Memory B cell (primary cell): Measurements from ENCODE around the gene GRAMD1B.
"Not testable (repeated sequence)": the region's sequence is repeated elsewhere in the genome, so short reads cannot be mapped to it uniquely, and the experiment has no call there.

Experiments
- ATAC-seq: fragments of 150-1000 bp; cut with Tn5 transposase; 2 replicates; pipeline ENCODE4 v1.10.0; 2021; ENCODE audit warnings: low read depth, mild to moderate bottlenecking, moderate library complexity
- DNase-seq, 2 donors: peaks; one replicate each; pipeline ENCODE4 v3.0.0; 2022; ENCODE audit warnings: low spot score in 2 of 2
- H3K27ac Mint-ChIP-seq: one replicate; pipeline ENCODE4 v1.8.0; 2022; ENCODE audit warnings: mild to moderate bottlenecking, moderate library complexity, mixed read lengths
- H3K27me3 Mint-ChIP-seq: one replicate; pipeline ENCODE4 v1.8.0; 2022; ENCODE audit warnings: mixed read lengths
- H3K36me3 Mint-ChIP-seq: one replicate; pipeline ENCODE4 v1.8.0; 2022; ENCODE audit warnings: mild to moderate bottlenecking, mixed read lengths
- H3K4me1 Mint-ChIP-seq: one replicate; pipeline ENCODE4 v1.8.0; 2022; ENCODE audit warnings: mixed read lengths
- H3K4me3 Mint-ChIP-seq: one replicate; pipeline ENCODE4 v1.8.0; 2022; ENCODE audit warnings: mild to moderate bottlenecking, moderate library complexity, mixed read lengths
- H3K9me3 Mint-ChIP-seq: one replicate; pipeline ENCODE4 v1.8.0; 2022; ENCODE audit warnings: mixed read lengths

GRAMD1B gene

GRCh38 chr11:123510579-123510905 is 80.5 kb downstream of the GRAMD1B start:
- Mint-ChIP-seq H3K27ac (no peak overlapping the region), H3K4me3 (no peak overlapping the region), H3K9me3 (no peaks in the 10 kb centered on the region), H3K27me3 (peaks cover 5% of the 10 kb centered on the region), H3K4me1 (peaks cover 6% of the 10 kb centered on the region), H3K36me3 (no peaks in the 10 kb centered on the region)
- no peak for ATAC-seq
- no peak for DNase-seq

GRCh38 chr11:123511037-123511870 is 81.2 kb downstream of the GRAMD1B start:
- DNase-seq, result peak; percentile 14 to 34
- Mint-ChIP-seq H3K9me3 (no peaks in the 10 kb centered on the region), H3K27me3 (peaks cover 5% of the 10 kb centered on the region), H3K36me3 (no peaks in the 10 kb centered on the region), H3K4me3 (no peak overlapping the region), H3K4me1 (peaks cover 3% of the 10 kb centered on the region), H3K27ac (no peak overlapping the region)
- peak; percentile 76 for ATAC-seq

GRCh38 chr11:123513309-123513708 is 83.2 kb downstream of the GRAMD1B start:
- ATAC-seq, H3K9me3 Mint-ChIP-seq, H3K36me3 Mint-ChIP-seq, DNase-seq, H3K4me3 Mint-ChIP-seq: not testable (repeated sequence)
- Mint-ChIP-seq H3K27me3 (peaks cover 12% of the 10 kb centered on the region), H3K4me1 (peaks cover 12% of the 10 kb centered on the region), H3K27ac (peak overlapping the region; percentile 14)

GRCh38 chr11:123516238-123516637 is 86.2 kb downstream of the GRAMD1B start:
- H3K27ac Mint-ChIP-seq, result no peak overlapping the region
- H3K27me3 Mint-ChIP-seq, result peaks cover 17% of the 10 kb centered on the region
- H3K9me3 Mint-ChIP-seq, result peaks cover under 1% of the 10 kb centered on the region
- H3K36me3 Mint-ChIP-seq, result no peaks in the 10 kb centered on the region
- peaks cover 13% of the 10 kb centered on the region for H3K4me1 Mint-ChIP-seq
- no peak overlapping the region for H3K4me3 Mint-ChIP-seq
- no peak for ATAC-seq
- DNase-seq, result no peak

GRCh38 chr11:123517559-123518364 is 87.7 kb downstream of the GRAMD1B start:
- Mint-ChIP-seq H3K27me3 (peaks cover 17% of the 10 kb centered on the region), H3K4me3 (peak overlapping the region; percentile 3), H3K36me3 (no peaks in the 10 kb centered on the region), H3K4me1 (peaks cover 13% of the 10 kb centered on the region), H3K27ac (no peak overlapping the region), H3K9me3 (peaks cover 3% of the 10 kb centered on the region)
- peak; percentile 64 for ATAC-seq
- no peak for DNase-seq

- DNase-seq (no peak), ATAC-seq (peak; percentile 19)
- no peak overlapping the region for H3K4me3 Mint-ChIP-seq
- H3K36me3 Mint-ChIP-seq, result no peaks in the 10 kb centered on the region
- H3K27ac Mint-ChIP-seq, result no peak overlapping the region
- peaks cover 3% of the 10 kb centered on the region for H3K9me3 Mint-ChIP-seq
- peaks cover 17% of the 10 kb centered on the region for H3K27me3 Mint-ChIP-seq
- peaks cover 13% of the 10 kb centered on the region for H3K4me1 Mint-ChIP-seq
These were observed 88.5 kb downstream of the GRAMD1B start for GRCh38 chr11:123518496-123519054.

GRCh38 chr11:123519055-123519796 is 89.2 kb downstream of the GRAMD1B start:
- Mint-ChIP-seq H3K36me3 (no peaks in the 10 kb centered on the region), H3K9me3 (peaks cover 3% of the 10 kb centered on the region), H3K4me3 (no peak overlapping the region), H3K4me1 (peaks cover 13% of the 10 kb centered on the region), H3K27ac (no peak overlapping the region), H3K27me3 (peaks cover 17% of the 10 kb centered on the region)
- ATAC-seq (no peak), DNase-seq (no peak)

- H3K9me3 Mint-ChIP-seq, result peaks cover 3% of the 10 kb centered on the region
- H3K27me3 Mint-ChIP-seq, result peaks cover 16% of the 10 kb centered on the region
- DNase-seq (no peak), ATAC-seq (no peak)
- H3K27ac Mint-ChIP-seq, result no peak overlapping the region
- no peak overlapping the region for H3K4me3 Mint-ChIP-seq
- peaks cover 13% of the 10 kb centered on the region for H3K4me1 Mint-ChIP-seq
- no peaks in the 10 kb centered on the region for H3K36me3 Mint-ChIP-seq
These were observed 89.7 kb downstream of the GRAMD1B start for GRCh38 chr11:123519797-123520193.

GRCh38 chr11:123520476-123520875 is 90.4 kb downstream of the GRAMD1B start:
- H3K36me3 Mint-ChIP-seq, ATAC-seq, H3K9me3 Mint-ChIP-seq, DNase-seq, H3K4me3 Mint-ChIP-seq, H3K27ac Mint-ChIP-seq: not testable (repeated sequence)
- Mint-ChIP-seq H3K4me1 (peaks cover 13% of the 10 kb centered on the region), H3K27me3 (peaks cover 16% of the 10 kb centered on the region)

GRCh38 chr11:123521001-123521400 is 90.9 kb downstream of the GRAMD1B start:
- DNase-seq, result no peak
- Mint-ChIP-seq H3K27ac (no peak overlapping the region), H3K4me3 (no peak overlapping the region), H3K4me1 (peaks cover 13% of the 10 kb centered on the region), H3K27me3 (peaks cover 16% of the 10 kb centered on the region), H3K9me3 (peaks cover 3% of the 10 kb centered on the region), H3K36me3 (no peaks in the 10 kb centered on the region)
- no peak for ATAC-seq

GRCh38 chr11:123521930-123522329 is 91.9 kb downstream of the GRAMD1B start:
- H3K4me3 Mint-ChIP-seq, result no peak overlapping the region
- no peak for DNase-seq
- H3K36me3 Mint-ChIP-seq, result no peaks in the 10 kb centered on the region
- no peak overlapping the region for H3K27ac Mint-ChIP-seq
- H3K27me3 Mint-ChIP-seq, result peaks cover 16% of the 10 kb centered on the region
- H3K4me1 Mint-ChIP-seq, result peaks cover 13% of the 10 kb centered on the region
- no peak for ATAC-seq
- peaks cover 3% of the 10 kb centered on the region for H3K9me3 Mint-ChIP-seq

GRCh38 chr11:123523539-123523938 is 93.5 kb downstream of the GRAMD1B start:
- H3K4me3 Mint-ChIP-seq, result no peak overlapping the region
- peaks cover 3% of the 10 kb centered on the region for H3K9me3 Mint-ChIP-seq
- ATAC-seq (no peak), DNase-seq (no peak)
- H3K27ac Mint-ChIP-seq, result no peak overlapping the region
- no peaks in the 10 kb centered on the region for H3K36me3 Mint-ChIP-seq
- H3K27me3 Mint-ChIP-seq, result peaks cover 7% of the 10 kb centered on the region
- H3K4me1 Mint-ChIP-seq, result peaks cover 2% of the 10 kb centered on the region

- peaks cover 2% of the 10 kb centered on the region for H3K27me3 Mint-ChIP-seq
These were observed 95.0 kb downstream of the GRAMD1B start for GRCh38 chr11:123525097-123525496.

GRCh38 chr11:123525511-123525918 is 95.4 kb downstream of the GRAMD1B start:
- H3K4me1 Mint-ChIP-seq, result no peaks in the 10 kb centered on the region
- no peaks in the 10 kb centered on the region for H3K36me3 Mint-ChIP-seq
- peaks cover 3% of the 10 kb centered on the region for H3K9me3 Mint-ChIP-seq
- no peak for DNase-seq
- no peak overlapping the region for H3K27ac Mint-ChIP-seq
- no peak overlapping the region for H3K4me3 Mint-ChIP-seq
- ATAC-seq, result no peak
- H3K27me3 Mint-ChIP-seq, result peaks cover 2% of the 10 kb centered on the region

More at GRCh38 chr11:123525097-123525496, 95.0 kb downstream of the GRAMD1B start:
- DNase-seq, result no peak
- H3K27ac Mint-ChIP-seq, result no peak overlapping the region
- H3K4me3 Mint-ChIP-seq, result no peak overlapping the region
- no peaks in the 10 kb centered on the region for H3K36me3 Mint-ChIP-seq
- H3K9me3 Mint-ChIP-seq, result peaks cover 3% of the 10 kb centered on the region
- no peaks in the 10 kb centered on the region for H3K4me1 Mint-ChIP-seq
- ATAC-seq, result no peak
